Chondrocyte (in vitro differentiated cells): ENCODE results near the gene DNAH14. TPM values are rescaled to one million over a fixed set of nuclear protein-coding genes. Genes with fewer than 3 reads are reported as not detected.

Experiments
- DNase-seq: peaks from one replicate; pipeline ENCODE4 v3.0.0; 2021; ENCODE audit warnings: mixed read lengths, low spot score
- H3K27ac Mint-ChIP-seq: one replicate; pipeline ENCODE4 v1.8.0; 2021; ENCODE audit warnings: mild to moderate bottlenecking, moderate library complexity, mixed read lengths; ENCODE audit not compliant: unreplicated experiment
- H3K27me3 Mint-ChIP-seq: 2 replicates; pipeline ENCODE4 v1.8.0; 2021; ENCODE audit warnings: low read depth, mixed read lengths
- H3K36me3 Mint-ChIP-seq: 2 replicates; pipeline ENCODE4 v1.8.0; 2021; ENCODE audit warnings: low read depth, mixed read lengths
- H3K4me1 Mint-ChIP-seq: 2 replicates; pipeline ENCODE4 v1.8.0; 2021; ENCODE audit warnings: low read depth, mild to moderate bottlenecking, mixed read lengths
- H3K4me3 Mint-ChIP-seq: one replicate; pipeline ENCODE4 v1.8.0; 2021; ENCODE audit warnings: mild to moderate bottlenecking, moderate library complexity, mixed read lengths; ENCODE audit not compliant: unreplicated experiment
- H3K9me3 Mint-ChIP-seq: 2 replicates; pipeline ENCODE4 v1.8.0; 2021; ENCODE audit warnings: low read depth, mixed read lengths
- CTCF ChIP-seq: fragments of 200-600 bp; sonication (generic); IDR thresholded peaks from 2 replicates; pipeline ENCODE4 v1.5.0; 2021; ENCODE audit warnings: antibody characterized with exemption, mild to moderate bottlenecking, moderate library complexity
- total RNA-seq: library from RNA; stranded (reverse); gene quantifications from 3 replicates; pipeline ENCODE4 v1.2.1, GENCODE V29; 2021

The DNAH14 gene
- total RNA-seq, 1 donor from 2014 or later, result 16.0 TPM

GRCh38 chr1:225445639-225446594 is 516.4 kb downstream of the DNAH14 start:
- Mint-ChIP-seq H3K4me3 (no peak overlapping the region), H3K27me3 (no peaks in the 10 kb centered on the region), H3K27ac (no peak overlapping the region), H3K9me3 (no peaks in the 10 kb centered on the region), H3K4me1 (peaks cover 49% of the 10 kb centered on the region), H3K36me3 (no peaks in the 10 kb centered on the region)
- TF ChIP-seq CTCF, result no peak
- no peak for DNase-seq

DNA sequence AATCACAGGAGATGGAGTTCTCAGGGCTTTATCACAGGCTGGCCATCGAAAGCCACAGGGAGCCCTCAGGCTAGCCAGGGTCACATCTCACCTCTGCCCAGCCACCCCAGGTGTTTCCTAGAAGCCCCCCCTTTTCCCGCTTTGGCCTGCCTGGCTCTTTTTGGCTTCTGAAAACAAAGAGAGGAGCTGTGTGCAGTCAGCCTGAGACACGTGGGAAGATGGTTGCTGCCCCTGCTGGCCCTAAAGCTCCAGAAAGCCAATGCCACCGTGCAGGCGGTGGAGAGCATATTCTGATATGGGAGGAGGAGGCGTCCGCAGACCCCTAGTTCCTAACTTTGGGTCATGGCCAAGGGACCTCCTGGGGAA is 517.1 kb downstream of the DNAH14 start:
- TF ChIP-seq CTCF, result no peak
- H3K4me3 Mint-ChIP-seq, result no peak overlapping the region
- no peaks in the 10 kb centered on the region for H3K9me3 Mint-ChIP-seq
- peaks cover 42% of the 10 kb centered on the region for H3K4me1 Mint-ChIP-seq
- peak; percentile 35 for DNase-seq
- no peaks in the 10 kb centered on the region for H3K27me3 Mint-ChIP-seq
- no peaks in the 10 kb centered on the region for H3K36me3 Mint-ChIP-seq
- no peak overlapping the region for H3K27ac Mint-ChIP-seq

DNA sequence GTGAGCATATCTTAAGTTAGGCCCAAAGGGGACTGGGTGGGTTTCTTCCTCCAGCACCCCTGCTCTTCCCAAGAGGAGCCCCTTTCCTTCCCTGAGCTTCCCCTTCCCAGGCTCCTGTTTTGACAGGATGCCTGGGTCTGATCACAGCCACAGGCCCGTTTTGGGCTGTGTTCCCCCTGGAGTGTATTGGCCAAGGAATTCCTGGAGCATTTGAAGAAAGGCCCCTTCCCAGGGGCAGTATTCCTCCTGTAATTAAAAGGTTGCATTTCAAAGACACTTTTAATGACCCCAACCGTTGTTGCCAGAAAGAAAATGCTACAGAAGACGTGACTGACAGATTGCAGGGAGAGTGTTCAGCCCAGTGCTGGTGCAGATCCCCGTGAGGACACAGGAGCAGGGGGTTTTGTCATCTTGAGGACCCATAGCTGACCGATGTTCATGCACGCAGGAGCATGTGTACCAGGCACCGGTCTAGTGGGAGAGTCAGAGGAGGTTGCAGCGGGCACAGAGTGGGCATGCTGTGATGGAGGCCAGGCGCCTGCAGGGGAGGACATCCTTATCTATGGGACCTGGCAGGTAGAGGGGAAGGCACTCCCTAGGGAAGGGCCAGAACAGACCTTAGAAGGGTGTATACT is 517.6 kb downstream of the DNAH14 start:
- Mint-ChIP-seq H3K27me3 (no peaks in the 10 kb centered on the region), H3K9me3 (no peaks in the 10 kb centered on the region), H3K36me3 (no peaks in the 10 kb centered on the region), H3K4me3 (no peak overlapping the region), H3K27ac (peak overlapping the region; percentile 67), H3K4me1 (peaks cover 41% of the 10 kb centered on the region)
- DNase-seq, result peak; percentile 56
- TF ChIP-seq CTCF, result no peak

- Mint-ChIP-seq H3K4me3 (peak overlapping the region; percentile 0), H3K27me3 (no peaks in the 10 kb centered on the region), H3K27ac (peak overlapping the region; percentile 79), H3K9me3 (no peaks in the 10 kb centered on the region), H3K4me1 (peaks cover 41% of the 10 kb centered on the region), H3K36me3 (no peaks in the 10 kb centered on the region)
- TF ChIP-seq CTCF, result no peak
- peak; percentile 43 for DNase-seq
Observed at GRCh38 chr1:225447650-225448089, 518.2 kb downstream of the DNAH14 start.

GRCh38 chr1:225448146-225448805 is 518.8 kb downstream of the DNAH14 start:
- no peaks in the 10 kb centered on the region for H3K9me3 Mint-ChIP-seq
- peak overlapping the region; percentile 79 for H3K27ac Mint-ChIP-seq
- no peaks in the 10 kb centered on the region for H3K27me3 Mint-ChIP-seq
- peak; percentile 25 for DNase-seq
- H3K36me3 Mint-ChIP-seq, result no peaks in the 10 kb centered on the region
- peak overlapping the region; percentile 0 for H3K4me3 Mint-ChIP-seq
- H3K4me1 Mint-ChIP-seq, result peaks cover 37% of the 10 kb centered on the region
- no peak for TF ChIP-seq CTCF
